HL-60 (cell line): ENCODE results near the gene CAMSAP2.

Experiments used
- DNase-seq, 2 experiments: peaks; one replicate each; pipeline ENCODE4 v3.0.0-alpha.2; 2010 to 2020; ENCODE audit warnings: low read depth in 1 of 2, low spot score in 1 of 2
- H3K27ac ChIP-seq: fragments of 250-450 bp; sonication (Bioruptor Pico); replicated peaks from 2 replicates; pipeline ENCODE4 v1.5.1; 2020; ENCODE audit warnings: mild to moderate bottlenecking, moderate library complexity
- H3K27me3 ChIP-seq: fragments of 250-450 bp; sonication (Bioruptor Pico); 2 replicates; pipeline ENCODE4 v1.5.1; 2021; ENCODE audit warnings: mild to moderate bottlenecking, moderate library complexity; ENCODE audit not compliant: insufficient read depth, poor library complexity, severe bottlenecking
- H3K4me3 ChIP-seq: replicated peaks from 2 replicates; pipeline ENCODE4 v1.5.1; 2011; ENCODE audit warnings: mild to moderate bottlenecking, control low read depth, low read length; ENCODE audit not compliant: insufficient read depth
- GABPA ChIP-seq: IDR thresholded peaks from 2 replicates; pipeline ENCODE4 v1.6.1; 2012; ENCODE audit warnings: low read depth
- POLR2AphosphoS5 ChIP-seq: IDR thresholded peaks from 2 replicates; pipeline ENCODE4 v1.6.1; 2012; ENCODE audit warnings: low read depth
- SPI1 ChIP-seq: IDR thresholded peaks from 2 replicates; pipeline ENCODE4 v1.6.1; 2012; ENCODE audit warnings: low read depth, mild to moderate bottlenecking, borderline replicate concordance
- TF ChIP-seq, protein P1 (sequence below): IDR thresholded peaks from one replicate; pipeline ENCODE4 v1.5.1; 2011; ENCODE audit warnings: low read length, control low read depth, inconsistent platforms; ENCODE audit not compliant: insufficient read depth
- TF ChIP-seq, protein P2 (sequence below): IDR thresholded peaks from 2 replicates; pipeline ENCODE4 v1.6.1; 2012; ENCODE audit warnings: low read depth; ENCODE audit not compliant: insufficient replicate concordance

CAMSAP2 gene

GRCh38 chr1:200856716-200857357 is 118.1 kb downstream of the CAMSAP2 start:
- TF ChIP-seq GABPA (no peak), SPI1 (no peak), POLR2AphosphoS5 (no peak)
- TF ChIP-seq, protein P1, sequence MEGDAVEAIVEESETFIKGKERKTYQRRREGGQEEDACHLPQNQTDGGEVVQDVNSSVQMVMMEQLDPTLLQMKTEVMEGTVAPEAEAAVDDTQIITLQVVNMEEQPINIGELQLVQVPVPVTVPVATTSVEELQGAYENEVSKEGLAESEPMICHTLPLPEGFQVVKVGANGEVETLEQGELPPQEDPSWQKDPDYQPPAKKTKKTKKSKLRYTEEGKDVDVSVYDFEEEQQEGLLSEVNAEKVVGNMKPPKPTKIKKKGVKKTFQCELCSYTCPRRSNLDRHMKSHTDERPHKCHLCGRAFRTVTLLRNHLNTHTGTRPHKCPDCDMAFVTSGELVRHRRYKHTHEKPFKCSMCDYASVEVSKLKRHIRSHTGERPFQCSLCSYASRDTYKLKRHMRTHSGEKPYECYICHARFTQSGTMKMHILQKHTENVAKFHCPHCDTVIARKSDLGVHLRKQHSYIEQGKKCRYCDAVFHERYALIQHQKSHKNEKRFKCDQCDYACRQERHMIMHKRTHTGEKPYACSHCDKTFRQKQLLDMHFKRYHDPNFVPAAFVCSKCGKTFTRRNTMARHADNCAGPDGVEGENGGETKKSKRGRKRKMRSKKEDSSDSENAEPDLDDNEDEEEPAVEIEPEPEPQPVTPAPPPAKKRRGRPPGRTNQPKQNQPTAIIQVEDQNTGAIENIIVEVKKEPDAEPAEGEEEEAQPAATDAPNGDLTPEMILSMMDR = no peak
- TF ChIP-seq, protein P2, sequence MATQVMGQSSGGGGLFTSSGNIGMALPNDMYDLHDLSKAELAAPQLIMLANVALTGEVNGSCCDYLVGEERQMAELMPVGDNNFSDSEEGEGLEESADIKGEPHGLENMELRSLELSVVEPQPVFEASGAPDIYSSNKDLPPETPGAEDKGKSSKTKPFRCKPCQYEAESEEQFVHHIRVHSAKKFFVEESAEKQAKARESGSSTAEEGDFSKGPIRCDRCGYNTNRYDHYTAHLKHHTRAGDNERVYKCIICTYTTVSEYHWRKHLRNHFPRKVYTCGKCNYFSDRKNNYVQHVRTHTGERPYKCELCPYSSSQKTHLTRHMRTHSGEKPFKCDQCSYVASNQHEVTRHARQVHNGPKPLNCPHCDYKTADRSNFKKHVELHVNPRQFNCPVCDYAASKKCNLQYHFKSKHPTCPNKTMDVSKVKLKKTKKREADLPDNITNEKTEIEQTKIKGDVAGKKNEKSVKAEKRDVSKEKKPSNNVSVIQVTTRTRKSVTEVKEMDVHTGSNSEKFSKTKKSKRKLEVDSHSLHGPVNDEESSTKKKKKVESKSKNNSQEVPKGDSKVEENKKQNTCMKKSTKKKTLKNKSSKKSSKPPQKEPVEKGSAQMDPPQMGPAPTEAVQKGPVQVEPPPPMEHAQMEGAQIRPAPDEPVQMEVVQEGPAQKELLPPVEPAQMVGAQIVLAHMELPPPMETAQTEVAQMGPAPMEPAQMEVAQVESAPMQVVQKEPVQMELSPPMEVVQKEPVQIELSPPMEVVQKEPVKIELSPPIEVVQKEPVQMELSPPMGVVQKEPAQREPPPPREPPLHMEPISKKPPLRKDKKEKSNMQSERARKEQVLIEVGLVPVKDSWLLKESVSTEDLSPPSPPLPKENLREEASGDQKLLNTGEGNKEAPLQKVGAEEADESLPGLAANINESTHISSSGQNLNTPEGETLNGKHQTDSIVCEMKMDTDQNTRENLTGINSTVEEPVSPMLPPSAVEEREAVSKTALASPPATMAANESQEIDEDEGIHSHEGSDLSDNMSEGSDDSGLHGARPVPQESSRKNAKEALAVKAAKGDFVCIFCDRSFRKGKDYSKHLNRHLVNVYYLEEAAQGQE = no peak
- DNase-seq = no peak
- Histone ChIP-seq H3K4me3 (no peak overlapping the region), H3K27ac (peak overlapping the region; percentile 58), H3K27me3 (no peaks in the 10 kb centered on the region)

GRCh38 chr1:200857804-200858203 is 119.1 kb downstream of the CAMSAP2 start:
- no peaks in the 10 kb centered on the region for H3K27me3 ChIP-seq
- TF ChIP-seq GABPA (no peak), SPI1 (no peak), POLR2AphosphoS5 (no peak)
- TF ChIP-seq, protein P2 = no peak
- TF ChIP-seq, protein P1 = no peak
- H3K27ac ChIP-seq = peak overlapping the region; percentile 58
- no peak overlapping the region for H3K4me3 ChIP-seq
- peak; percentile 14 to 37 for DNase-seq

GRCh38 chr1:200861937-200862647 is 123.4 kb downstream of the CAMSAP2 start:
- DNase-seq = peak in 1 of 2 experiments; percentile 33
- TF ChIP-seq GABPA (no peak), SPI1 (peak; percentile 64)
- Histone ChIP-seq H3K27me3 (no peaks in the 10 kb centered on the region), H3K27ac (no peak overlapping the region), H3K4me3 (no peak overlapping the region)

DNA sequence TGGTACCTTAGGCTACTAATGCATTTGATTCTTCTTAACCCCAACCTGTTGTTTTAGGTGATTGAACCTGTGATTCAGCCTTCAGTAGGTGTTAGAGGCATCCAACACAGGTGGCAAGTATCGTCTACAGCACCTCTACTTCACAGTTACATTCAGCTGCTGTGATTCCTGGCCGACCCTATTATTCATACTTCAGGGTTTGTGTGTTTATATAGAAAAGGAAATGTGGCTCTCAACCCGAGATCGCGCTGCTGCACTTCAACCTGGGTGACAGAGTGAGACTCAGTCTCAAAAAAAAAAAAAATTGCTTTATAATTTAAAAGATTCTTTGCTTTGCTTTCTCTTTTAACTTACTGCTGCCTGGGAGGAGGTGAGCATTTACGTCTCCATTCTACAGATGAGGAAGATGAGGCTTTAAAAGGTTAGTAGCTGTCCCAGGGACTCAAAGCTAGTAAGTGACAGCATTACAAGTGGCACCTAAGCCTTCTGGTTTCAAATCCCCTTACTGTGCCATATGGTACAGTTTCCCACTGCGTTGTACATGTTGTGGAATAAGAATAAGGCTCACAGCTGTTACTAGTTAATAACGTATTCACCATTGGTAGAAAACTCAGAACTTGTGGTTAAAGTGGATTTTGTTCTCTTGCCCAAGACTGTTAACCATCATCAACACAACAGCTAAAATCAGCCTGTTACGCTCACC is 124.2 kb downstream of the CAMSAP2 start:
- no peaks in the 10 kb centered on the region for H3K27me3 ChIP-seq
- no peak overlapping the region for H3K27ac ChIP-seq
- no peak overlapping the region for H3K4me3 ChIP-seq
- TF ChIP-seq SPI1 = no peak
- DNase-seq = no peak
